ENCODE measurements around the gene ATP6V0B.
A peak's percentile ranks its signal among the peaks of the same experiment; 100 is the strongest.

ATP6V0B gene

GRCh38 chr1:43985984-43986595 is 11.3 kb downstream of the ATP6V0B start:
- DNase-seq = no peak

- DNase-seq = no peak
Measured at GRCh38 chr1:43986712-43987111, 12.0 kb downstream of the ATP6V0B start.

GRCh38 chr1:43987159-43987902 is 12.6 kb downstream of the ATP6V0B start:
- DNase-seq = no peak

GRCh38 chr1:43990271-43991199 is 15.8 kb downstream of the ATP6V0B start:
- no peak for DNase-seq

- DNase-seq = no peak
Measured at GRCh38 chr1:43991200-43991475, 16.4 kb downstream of the ATP6V0B start.

GRCh38 chr1:43991476-43992231 is 16.9 kb downstream of the ATP6V0B start, which contains the start of gene CCDC24:
TSS of gene CCDC24 (plus strand) at chr1:43991599. CDS start at chr1:43991879, 280 bp downstream.
- peak; percentile 85 for DNase-seq

GRCh38 chr1:43992232-43992995 is 17.7 kb downstream of the ATP6V0B start:
- peak; percentile 22 for DNase-seq

- no peak for DNase-seq
Measured at GRCh38 chr1:43993206-43993914, 18.6 kb downstream of the ATP6V0B start.

- DNase-seq = no peak
Measured at GRCh38 chr1:43994071-43994470, 19.3 kb downstream of the ATP6V0B start.

GRCh38 chr1:43994794-43995790 is 20.3 kb downstream of the ATP6V0B start:
- no peak for DNase-seq

- DNase-seq = no peak
Measured at GRCh38 chr1:43995984-43996732, 21.4 kb downstream of the ATP6V0B start.

GRCh38 chr1:43996733-43997115 is 22.0 kb downstream of the ATP6V0B start:
- no peak for DNase-seq

GRCh38 chr1:43997295-43997999 is 22.7 kb downstream of the ATP6V0B start:
- DNase-seq = peak; percentile 25

- DNase-seq = no peak
Measured at GRCh38 chr1:43998000-43998378, 23.2 kb downstream of the ATP6V0B start.

GRCh38 chr1:43999455-43999854 is 24.7 kb downstream of the ATP6V0B start:
- DNase-seq = no peak

GRCh38 chr1:44000122-44000665 is 25.4 kb downstream of the ATP6V0B start:
- no peak for DNase-seq

- no peak for DNase-seq
Measured at GRCh38 chr1:44002165-44002564, 27.4 kb downstream of the ATP6V0B start.

- DNase-seq = no peak
Measured at GRCh38 chr1:44002606-44003157, 27.9 kb downstream of the ATP6V0B start.
